Measurements from ENCODE around the gene TNF.

- TF ChIP-seq CTCF (IDR thresholded peaks at IDR 0.05): no peak
- TF ChIP-seq EP300 (IDR thresholded peaks at IDR 0.05): no peak
These were observed 34.4 kb downstream of the TNF start for GRCh38 chr6:31609519-31610406.

Data from gastroesophageal sphincter (tissue), 3 donors.